Measurements from ENCODE around the gene CD72. TPM values are rescaled to one million over a fixed set of nuclear protein-coding genes. Genes with fewer than 3 reads are reported as not detected.
"Not testable (repeated sequence)": the region's sequence is repeated elsewhere in the genome, so short reads cannot be mapped to it uniquely, and the experiment has no call there.

The CD72 gene
- total RNA-seq, 1 donor from 2014 or later: 2.4 TPM

GRCh38 chr9:35646153-35646532, 27.9 kb upstream of the CD72 start:
- peak; percentile 44 for DNase-seq (ENCODE audit: low spot score)
- peaks cover 14% of the 10 kb centered on the region for H3K36me3 Mint-ChIP-seq (ENCODE audit: low read depth, unreplicated experiment)
- H3K4me1 Mint-ChIP-seq (ENCODE audit: unreplicated experiment): peaks cover 25% of the 10 kb centered on the region
- H3K27ac Mint-ChIP-seq (ENCODE audit: unreplicated experiment): peak overlapping the region; percentile 99
- H3K4me3 Mint-ChIP-seq (ENCODE audit: unreplicated experiment): peak overlapping the region; percentile 96
- H3K9me3 Mint-ChIP-seq (ENCODE audit: unreplicated experiment): no peaks in the 10 kb centered on the region
- TF ChIP-seq CTCF (IDR thresholded peaks at IDR 0.05; ENCODE audit: unreplicated experiment): no peak
- peaks cover 7% of the 10 kb centered on the region for H3K27me3 Mint-ChIP-seq (ENCODE audit: unreplicated experiment)

GRCh38 chr9:35645736-35646135, 27.5 kb upstream of the CD72 start:
- not testable (repeated sequence) for DNase-seq (ENCODE audit: low spot score); H3K27me3 Mint-ChIP-seq (ENCODE audit: unreplicated experiment); H3K9me3 Mint-ChIP-seq (ENCODE audit: unreplicated experiment)
- Mint-ChIP-seq H3K36me3 (ENCODE audit: low read depth, unreplicated experiment) (peaks cover 14% of the 10 kb centered on the region), H3K4me1 (ENCODE audit: unreplicated experiment) (peaks cover 25% of the 10 kb centered on the region), H3K4me3 (ENCODE audit: unreplicated experiment) (peak overlapping the region; percentile 96), H3K27ac (ENCODE audit: unreplicated experiment) (peak overlapping the region; percentile 18)

GRCh38 chr9:35643046-35643445, 24.8 kb upstream of the CD72 start:
- Mint-ChIP-seq H3K4me1 (ENCODE audit: unreplicated experiment) (peaks cover 14% of the 10 kb centered on the region), H3K36me3 (ENCODE audit: low read depth, unreplicated experiment) (peaks cover 18% of the 10 kb centered on the region), H3K4me3 (ENCODE audit: unreplicated experiment) (no peak overlapping the region), H3K27ac (ENCODE audit: unreplicated experiment) (no peak overlapping the region), H3K9me3 (ENCODE audit: unreplicated experiment) (no peaks in the 10 kb centered on the region), H3K27me3 (ENCODE audit: unreplicated experiment) (peaks cover 6% of the 10 kb centered on the region)
- no peak for DNase-seq (ENCODE audit: low spot score)
- TF ChIP-seq CTCF (IDR thresholded peaks at IDR 0.05; ENCODE audit: unreplicated experiment): no peak

GRCh38 chr9:35641478-35641877, 23.3 kb upstream of the CD72 start:
- DNase-seq (ENCODE audit: low spot score); H3K4me3 Mint-ChIP-seq (ENCODE audit: unreplicated experiment); H3K27ac Mint-ChIP-seq (ENCODE audit: unreplicated experiment); H3K4me1 Mint-ChIP-seq (ENCODE audit: unreplicated experiment); H3K9me3 Mint-ChIP-seq (ENCODE audit: unreplicated experiment); H3K27me3 Mint-ChIP-seq (ENCODE audit: unreplicated experiment): not testable (repeated sequence)
- H3K36me3 Mint-ChIP-seq (ENCODE audit: low read depth, unreplicated experiment): peaks cover 13% of the 10 kb centered on the region

- not testable (repeated sequence) for H3K27ac Mint-ChIP-seq (ENCODE audit: unreplicated experiment); DNase-seq (ENCODE audit: low spot score); H3K36me3 Mint-ChIP-seq (ENCODE audit: low read depth, unreplicated experiment); H3K27me3 Mint-ChIP-seq (ENCODE audit: unreplicated experiment); H3K9me3 Mint-ChIP-seq (ENCODE audit: unreplicated experiment); H3K4me1 Mint-ChIP-seq (ENCODE audit: unreplicated experiment)
- H3K4me3 Mint-ChIP-seq (ENCODE audit: unreplicated experiment): peak overlapping the region; percentile 78
Measured at GRCh38 chr9:35640431-35640830, 22.2 kb upstream of the CD72 start.

- no peak for DNase-seq (ENCODE audit: low spot score)
- Mint-ChIP-seq H3K4me1 (ENCODE audit: unreplicated experiment) (peaks cover 4% of the 10 kb centered on the region), H3K27ac (ENCODE audit: unreplicated experiment) (no peak overlapping the region), H3K36me3 (ENCODE audit: low read depth, unreplicated experiment) (peaks cover 9% of the 10 kb centered on the region), H3K9me3 (ENCODE audit: unreplicated experiment) (no peaks in the 10 kb centered on the region), H3K27me3 (ENCODE audit: unreplicated experiment) (peaks cover 1% of the 10 kb centered on the region), H3K4me3 (ENCODE audit: unreplicated experiment) (no peak overlapping the region)
- TF ChIP-seq CTCF (IDR thresholded peaks at IDR 0.05; ENCODE audit: unreplicated experiment): no peak
Measured at GRCh38 chr9:35639631-35640030, 21.4 kb upstream of the CD72 start.

- DNase-seq (ENCODE audit: low spot score); H3K36me3 Mint-ChIP-seq (ENCODE audit: low read depth, unreplicated experiment); H3K27me3 Mint-ChIP-seq (ENCODE audit: unreplicated experiment); H3K4me1 Mint-ChIP-seq (ENCODE audit: unreplicated experiment); H3K4me3 Mint-ChIP-seq (ENCODE audit: unreplicated experiment); H3K27ac Mint-ChIP-seq (ENCODE audit: unreplicated experiment); H3K9me3 Mint-ChIP-seq (ENCODE audit: unreplicated experiment): not testable (repeated sequence)
Measured at GRCh38 chr9:35639225-35639624, 21.0 kb upstream of the CD72 start.

GRCh38 chr9:35638751-35639150, 20.5 kb upstream of the CD72 start:
- not testable (repeated sequence) for H3K36me3 Mint-ChIP-seq (ENCODE audit: low read depth, unreplicated experiment); H3K4me3 Mint-ChIP-seq (ENCODE audit: unreplicated experiment); H3K27ac Mint-ChIP-seq (ENCODE audit: unreplicated experiment); H3K9me3 Mint-ChIP-seq (ENCODE audit: unreplicated experiment); DNase-seq (ENCODE audit: low spot score); H3K4me1 Mint-ChIP-seq (ENCODE audit: unreplicated experiment); H3K27me3 Mint-ChIP-seq (ENCODE audit: unreplicated experiment)

GRCh38 chr9:35637427-35637955, 19.3 kb upstream of the CD72 start:
- not testable (repeated sequence) for H3K36me3 Mint-ChIP-seq (ENCODE audit: low read depth, unreplicated experiment); H3K4me1 Mint-ChIP-seq (ENCODE audit: unreplicated experiment); H3K27ac Mint-ChIP-seq (ENCODE audit: unreplicated experiment); H3K9me3 Mint-ChIP-seq (ENCODE audit: unreplicated experiment); H3K27me3 Mint-ChIP-seq (ENCODE audit: unreplicated experiment); DNase-seq (ENCODE audit: low spot score)
- H3K4me3 Mint-ChIP-seq (ENCODE audit: unreplicated experiment): peak overlapping the region; percentile 1

GRCh38 chr9:35636877-35637246, 18.6 kb upstream of the CD72 start:
- not testable (repeated sequence) for H3K4me1 Mint-ChIP-seq (ENCODE audit: unreplicated experiment); H3K9me3 Mint-ChIP-seq (ENCODE audit: unreplicated experiment); H3K27me3 Mint-ChIP-seq (ENCODE audit: unreplicated experiment); H3K4me3 Mint-ChIP-seq (ENCODE audit: unreplicated experiment); H3K27ac Mint-ChIP-seq (ENCODE audit: unreplicated experiment); DNase-seq (ENCODE audit: low spot score); H3K36me3 Mint-ChIP-seq (ENCODE audit: low read depth, unreplicated experiment)

Data from endothelial cell (in vitro differentiated cells).